Parathyroid adenoma (tissue), 2 donors: Measurements from ENCODE around the gene PIGR.

ENCODE experiments used
- H2AFZ ChIP-seq: fragments of 300-600 bp; sonication (generic); one replicate; pipeline ENCODE4 v1.7.0; 2017; ENCODE audit warnings: antibody characterized with exemption, mild to moderate bottlenecking
- H3K27ac ChIP-seq: fragments of 300-600 bp; sonication (generic); one replicate; pipeline ENCODE4 v1.7.0; 2017
- H3K27me3 ChIP-seq: fragments of 300-600 bp; sonication (generic); one replicate; pipeline ENCODE4 v1.7.0; 2017; ENCODE audit warnings: low read length; ENCODE audit not compliant: control insufficient read depth, insufficient read depth
- H3K36me3 ChIP-seq: fragments of 300-600 bp; sonication (generic); one replicate; pipeline ENCODE4 v1.7.0; 2017; ENCODE audit warnings: low read length; ENCODE audit not compliant: control insufficient read depth, insufficient read depth
- H3K4me1 ChIP-seq: fragments of 300-600 bp; sonication (generic); one replicate; pipeline ENCODE4 v1.7.0; 2017; ENCODE audit warnings: control low read depth
- H3K4me2 ChIP-seq: fragments of 300-600 bp; sonication (generic); one replicate; pipeline ENCODE4 v1.7.0; 2017; ENCODE audit warnings: low read length
- H3K4me3 ChIP-seq: fragments of 300-600 bp; sonication (generic); one replicate; pipeline ENCODE4 v1.7.0; 2017; ENCODE audit warnings: low read depth, low read length
- H3K79me2 ChIP-seq: fragments of 300-600 bp; sonication (generic); one replicate; pipeline ENCODE4 v1.7.0; 2017; ENCODE audit warnings: control low read depth
- H3K9ac ChIP-seq: fragments of 300-600 bp; sonication (generic); one replicate; pipeline ENCODE4 v1.7.0; 2017; ENCODE audit warnings: mild to moderate bottlenecking
- H3K9me3 ChIP-seq: fragments of 300-600 bp; sonication (generic); one replicate; pipeline ENCODE4 v1.7.0; 2017; ENCODE audit warnings: low read length; ENCODE audit not compliant: control insufficient read depth
- TF ChIP-seq, protein P1 (sequence below): fragments of 300-600 bp; sonication (generic); IDR thresholded peaks from one replicate; pipeline ENCODE4 v1.7.0; 2017; ENCODE audit warnings: antibody characterized with exemption, mild to moderate bottlenecking
- donor health status: primary hyperparathyroidism.

Gene PIGR

DNA sequence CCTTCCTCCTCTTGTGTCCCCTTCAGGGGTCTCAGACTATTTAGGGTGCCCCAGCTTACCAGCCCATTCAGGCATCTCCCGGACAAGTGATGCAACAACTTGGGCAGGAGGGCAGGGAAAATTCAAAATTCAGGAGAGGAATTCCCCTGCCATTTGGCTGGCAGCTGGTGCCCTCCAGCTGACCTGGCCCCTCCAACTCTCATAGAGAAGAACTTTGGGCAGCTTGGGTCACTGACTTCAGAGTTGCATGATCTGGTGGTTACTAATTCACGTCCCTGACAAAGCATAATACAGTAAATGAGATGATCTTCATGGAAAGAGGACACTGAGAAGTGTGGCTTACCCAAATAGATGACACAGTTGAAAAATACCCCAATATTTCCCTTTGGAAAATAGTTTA, 24.2 kb upstream of the PIGR start, which contains the start of gene FCAMR:
FCAMR (minus strand) TSS at position 15 of the 400 bp plus-strand sequence. CDS start 335 bp downstream, outside the sequence.
- H3K36me3 ChIP-seq = no peaks in the 10 kb centered on the region
- no peak within 1 kb of the TSS for H3K4me2 ChIP-seq
- no peaks in the 10 kb centered on the region for H3K27me3 ChIP-seq
- H3K4me1 ChIP-seq = no peaks in the 10 kb centered on the region
- H3K27ac ChIP-seq = no peak within 1 kb of the TSS
- no peak within 1 kb of the TSS for H3K9ac ChIP-seq
- no peak within 1 kb of the TSS for H2AFZ ChIP-seq
- no peaks in the 10 kb centered on the region for H3K9me3 ChIP-seq
- TF ChIP-seq, protein P1, sequence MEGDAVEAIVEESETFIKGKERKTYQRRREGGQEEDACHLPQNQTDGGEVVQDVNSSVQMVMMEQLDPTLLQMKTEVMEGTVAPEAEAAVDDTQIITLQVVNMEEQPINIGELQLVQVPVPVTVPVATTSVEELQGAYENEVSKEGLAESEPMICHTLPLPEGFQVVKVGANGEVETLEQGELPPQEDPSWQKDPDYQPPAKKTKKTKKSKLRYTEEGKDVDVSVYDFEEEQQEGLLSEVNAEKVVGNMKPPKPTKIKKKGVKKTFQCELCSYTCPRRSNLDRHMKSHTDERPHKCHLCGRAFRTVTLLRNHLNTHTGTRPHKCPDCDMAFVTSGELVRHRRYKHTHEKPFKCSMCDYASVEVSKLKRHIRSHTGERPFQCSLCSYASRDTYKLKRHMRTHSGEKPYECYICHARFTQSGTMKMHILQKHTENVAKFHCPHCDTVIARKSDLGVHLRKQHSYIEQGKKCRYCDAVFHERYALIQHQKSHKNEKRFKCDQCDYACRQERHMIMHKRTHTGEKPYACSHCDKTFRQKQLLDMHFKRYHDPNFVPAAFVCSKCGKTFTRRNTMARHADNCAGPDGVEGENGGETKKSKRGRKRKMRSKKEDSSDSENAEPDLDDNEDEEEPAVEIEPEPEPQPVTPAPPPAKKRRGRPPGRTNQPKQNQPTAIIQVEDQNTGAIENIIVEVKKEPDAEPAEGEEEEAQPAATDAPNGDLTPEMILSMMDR = no peak
- no peak within 1 kb of the TSS for H3K4me3 ChIP-seq
- no peaks in the 10 kb centered on the region for H3K79me2 ChIP-seq

DNA sequence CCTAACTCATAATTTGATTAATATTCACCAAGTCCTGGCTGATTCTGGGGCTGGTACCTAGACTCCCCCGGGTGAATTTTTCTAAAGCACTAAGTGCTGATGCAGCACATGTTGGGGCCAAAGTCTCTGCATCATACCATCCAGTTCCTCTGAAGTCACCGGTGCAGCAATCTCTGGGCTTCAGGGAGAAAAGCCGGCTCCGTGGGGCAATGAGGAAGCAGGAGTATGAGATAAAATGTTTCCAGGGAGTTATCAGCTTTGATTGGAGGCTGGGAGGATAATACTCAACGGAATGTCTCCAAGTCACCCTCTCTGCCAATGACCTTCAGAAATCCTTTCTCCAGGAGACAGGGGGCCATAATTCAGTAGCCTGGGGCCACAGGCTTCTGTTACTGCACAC, 22.8 kb upstream of the PIGR start:
- Histone ChIP-seq H3K9ac (no peak overlapping the region), H3K36me3 (no peaks in the 10 kb centered on the region), H3K9me3 (no peaks in the 10 kb centered on the region), H2AFZ (no peak overlapping the region), H3K79me2 (no peaks in the 10 kb centered on the region), H3K4me2 (no peak overlapping the region), H3K4me1 (no peaks in the 10 kb centered on the region), H3K4me3 (no peak overlapping the region), H3K27ac (no peak overlapping the region), H3K27me3 (no peaks in the 10 kb centered on the region)
- TF ChIP-seq, protein P1 = no peak

DNA sequence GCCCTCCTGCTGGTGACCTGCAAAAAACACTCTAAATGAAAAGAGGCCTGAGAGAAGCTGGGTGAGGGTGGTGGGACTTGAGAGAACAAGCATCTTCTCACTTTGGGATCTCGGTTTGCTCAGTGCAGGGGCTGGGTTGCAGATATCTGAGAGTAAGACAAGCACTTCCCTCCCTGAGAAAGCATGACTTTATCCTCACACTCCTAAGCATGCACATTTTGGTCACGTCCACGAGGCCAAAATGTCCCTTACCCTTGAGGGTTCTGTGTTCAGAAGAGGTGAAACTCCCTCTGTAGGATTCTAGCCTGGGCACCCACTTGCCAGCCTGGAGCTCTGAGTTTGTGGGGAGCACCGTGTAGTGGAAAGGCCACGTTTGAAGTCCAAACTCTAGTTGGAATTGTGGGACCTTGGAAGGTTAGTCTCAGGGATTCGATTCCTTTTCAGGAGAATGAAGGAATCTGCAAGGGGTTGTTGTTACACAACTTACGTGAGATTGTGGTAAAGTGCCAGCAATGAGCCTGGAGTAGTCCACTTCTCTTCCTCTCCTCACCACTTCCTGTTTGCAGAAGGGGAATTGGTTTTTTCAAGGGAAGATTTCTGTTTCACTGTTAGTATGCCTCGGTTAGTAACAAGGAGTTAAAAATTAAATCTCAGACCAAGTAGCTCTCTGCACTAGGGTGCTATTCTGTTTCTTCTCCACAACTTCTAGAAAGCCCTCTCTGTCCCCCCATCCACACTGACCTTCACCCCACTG, 21.0 kb upstream of the PIGR start:
- H3K9me3 ChIP-seq = no peaks in the 10 kb centered on the region
- H3K27ac ChIP-seq = no peak overlapping the region
- no peaks in the 10 kb centered on the region for H3K36me3 ChIP-seq
- H3K79me2 ChIP-seq = no peaks in the 10 kb centered on the region
- no peak overlapping the region for H3K4me3 ChIP-seq
- H2AFZ ChIP-seq = no peak overlapping the region
- no peak overlapping the region for H3K4me2 ChIP-seq
- TF ChIP-seq, protein P1 = no peak
- H3K4me1 ChIP-seq = no peaks in the 10 kb centered on the region
- H3K9ac ChIP-seq = no peak overlapping the region
- H3K27me3 ChIP-seq = no peaks in the 10 kb centered on the region

DNA sequence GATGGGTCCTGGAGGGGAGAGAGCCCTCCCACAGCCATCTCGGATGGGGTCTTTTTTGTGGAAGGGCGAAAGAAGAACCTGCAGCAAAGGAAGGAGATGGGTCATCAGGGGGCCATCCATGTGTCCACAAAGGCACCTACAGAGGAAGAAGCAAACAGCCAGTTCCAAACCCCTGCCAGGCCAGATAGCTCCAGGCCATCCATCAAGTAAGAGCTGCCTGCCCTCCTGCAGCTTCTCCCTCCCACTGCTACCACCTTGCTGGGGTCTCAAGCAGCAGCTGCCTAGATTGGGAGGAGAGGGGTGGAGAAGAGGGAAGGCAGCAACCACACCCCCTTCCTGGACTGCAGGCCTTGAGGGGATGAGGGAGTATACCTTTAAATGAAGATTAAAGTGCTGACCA, 19.5 kb upstream of the PIGR start:
- H3K4me2 ChIP-seq = no peak overlapping the region
- TF ChIP-seq, protein P1 = no peak
- H2AFZ ChIP-seq = no peak overlapping the region
- no peak overlapping the region for H3K27ac ChIP-seq
- H3K36me3 ChIP-seq = no peaks in the 10 kb centered on the region
- no peak overlapping the region for H3K9ac ChIP-seq
- H3K4me1 ChIP-seq = no peaks in the 10 kb centered on the region
- no peaks in the 10 kb centered on the region for H3K27me3 ChIP-seq
- no peak overlapping the region for H3K4me3 ChIP-seq
- H3K79me2 ChIP-seq = no peaks in the 10 kb centered on the region
- H3K9me3 ChIP-seq = no peaks in the 10 kb centered on the region

DNA sequence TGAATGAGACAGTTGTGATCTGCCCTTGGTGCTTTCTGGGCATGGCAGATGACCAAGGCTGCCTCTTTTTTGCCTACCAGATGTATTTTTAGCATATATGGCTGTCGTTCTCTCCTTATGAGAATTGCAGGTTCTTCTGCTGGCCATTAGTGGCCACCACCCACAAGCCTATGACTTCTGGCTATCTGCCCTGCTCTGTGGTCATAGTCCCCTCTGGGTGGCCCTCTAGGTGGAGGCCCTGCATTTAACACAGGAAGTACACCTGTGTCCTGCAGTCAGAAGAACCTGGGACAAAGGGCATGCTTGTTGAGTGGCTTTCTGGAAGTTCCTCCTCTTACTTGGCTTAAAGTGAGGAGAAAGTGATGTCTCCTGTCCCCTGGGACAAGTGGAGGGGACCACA, 17.5 kb upstream of the PIGR start:
- Histone ChIP-seq H3K9me3 (no peaks in the 10 kb centered on the region), H3K27ac (no peak overlapping the region), H3K9ac (no peak overlapping the region), H3K4me3 (no peak overlapping the region), H3K79me2 (no peaks in the 10 kb centered on the region), H3K4me1 (no peaks in the 10 kb centered on the region), H3K4me2 (no peak overlapping the region), H2AFZ (no peak overlapping the region), H3K27me3 (no peaks in the 10 kb centered on the region), H3K36me3 (no peaks in the 10 kb centered on the region)
- TF ChIP-seq, protein P1 = no peak
